Fibroblast of villous mesenchyme (primary cell): Measurements from ENCODE around the gene NME9. TPM values are rescaled to one million over a fixed set of nuclear protein-coding genes. Genes with fewer than 3 reads are reported as not detected.

ENCODE experiments used
- DNase-seq: peaks from one replicate; pipeline ENCODE4 v3.0.0-alpha.2; 2010; ENCODE audit warnings: low read depth
- H3K4me3 ChIP-seq: 2 replicates; pipeline ENCODE4 v1.5.1; 2011; ENCODE audit warnings: low read depth, mild to moderate bottlenecking, low read length
- CTCF ChIP-seq: IDR thresholded peaks from 2 replicates; pipeline ENCODE4 v1.5.1; 2012; ENCODE audit warnings: low read depth, mild to moderate bottlenecking, low read length; ENCODE audit not compliant: insufficient read depth
- total RNA-seq: library from RNA; depleted of rRNA; stranded (reverse); fragments of >200 nt; gene quantifications from 2 replicates; pipeline ENCODE4 v1.2.3, GENCODE V29; 2012

Gene NME9
- total RNA-seq, 1 donor: under 0.01 TPM

GRCh38 chr3:138367911-138368310, 38.3 kb upstream of the NME9 start:
- no peak overlapping the region for H3K4me3 ChIP-seq
- TF ChIP-seq CTCF: no peak
- DNase-seq: no peak

GRCh38 chr3:138367326-138367850, 37.7 kb upstream of the NME9 start:
- H3K4me3 ChIP-seq: no peak overlapping the region
- DNase-seq: no peak
- no peak for TF ChIP-seq CTCF

- no peak for DNase-seq
- no peak overlapping the region for H3K4me3 ChIP-seq
- no peak for TF ChIP-seq CTCF
Observed at GRCh38 chr3:138366006-138366759, 36.5 kb upstream of the NME9 start.

- DNase-seq: no peak
- TF ChIP-seq CTCF: no peak
Observed at GRCh38 chr3:138365253-138365555, 35.6 kb upstream of the NME9 start.

GRCh38 chr3:138364356-138365252, 35.0 kb upstream of the NME9 start:
- no peak for DNase-seq
- no peak for TF ChIP-seq CTCF
- no peak overlapping the region for H3K4me3 ChIP-seq

More at GRCh38 chr3:138365253-138365555, 35.6 kb upstream of the NME9 start:
- H3K4me3 ChIP-seq: no peak overlapping the region

- no peak overlapping the region for H3K4me3 ChIP-seq
- TF ChIP-seq CTCF: no peak
- DNase-seq: no peak
Observed at GRCh38 chr3:138363322-138363721, 33.7 kb upstream of the NME9 start.
